NCI-H1105 (cell line): ENCODE measurements around the gene TOX2.

Experiments used
- DNase-seq: peaks from one replicate; lab custom pipeline; 2025; lab: John Stamatoyannopoulos, UW

Gene TOX2

DNA sequence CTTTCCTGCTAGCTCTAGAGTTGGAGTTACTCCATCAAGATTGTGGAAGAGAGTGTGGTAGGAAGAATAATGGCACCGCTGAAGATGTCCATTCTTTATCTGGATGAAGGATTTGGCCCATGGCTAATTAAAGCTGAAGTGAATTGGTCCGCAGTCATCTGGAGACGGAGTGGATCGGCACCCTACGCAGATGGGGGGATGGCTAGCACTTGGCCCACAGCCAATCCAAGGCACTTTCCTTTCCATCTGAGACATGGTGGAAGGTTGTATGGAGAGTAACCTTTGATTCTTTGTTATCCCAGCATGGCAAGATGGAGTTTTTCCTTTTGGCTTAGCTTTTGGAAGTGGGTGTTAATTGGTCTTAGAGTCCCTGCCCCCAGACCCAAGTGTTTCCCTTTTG lies 184.0 kb downstream of the TOX2 start:
- no peak for DNase-seq

GRCh38 chr20:44099832-44100231 lies 185.2 kb downstream of the TOX2 start:
- DNase-seq: no peak

DNA sequence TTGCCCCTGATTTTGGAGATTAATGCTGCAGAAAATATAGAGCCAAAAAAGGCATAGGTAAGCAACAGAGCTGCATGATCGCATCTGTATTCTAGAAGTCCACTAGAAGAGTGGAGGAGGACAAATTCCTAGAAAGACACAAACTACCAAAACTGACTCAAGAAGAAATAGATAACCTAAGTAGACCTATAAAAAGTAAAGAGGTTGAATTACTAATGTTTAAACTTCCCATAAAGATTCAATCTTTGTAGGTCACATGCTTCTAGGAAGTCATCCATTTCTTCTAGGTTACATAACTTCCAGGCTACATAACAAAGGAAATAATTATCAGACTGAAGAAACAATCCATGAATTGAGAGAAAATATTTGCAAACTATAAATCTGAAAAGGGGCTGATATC lies 187.9 kb downstream of the TOX2 start:
- DNase-seq: no peak

GRCh38 chr20:44104798-44105517 lies 190.3 kb downstream of the TOX2 start:
- DNase-seq: peak; percentile 73

GRCh38 chr20:44106615-44107014 lies 192.0 kb downstream of the TOX2 start:
- no peak for DNase-seq

- DNase-seq: no peak
Observed at GRCh38 chr20:44109951-44110361, 195.3 kb downstream of the TOX2 start.

- no peak for DNase-seq
Observed at GRCh38 chr20:44110816-44111568, 196.3 kb downstream of the TOX2 start.

GRCh38 chr20:44111712-44112335 lies 197.2 kb downstream of the TOX2 start:
- DNase-seq: no peak

GRCh38 chr20:44112456-44112855 lies 197.8 kb downstream of the TOX2 start:
- DNase-seq: no peak

- DNase-seq: no peak
Observed at GRCh38 chr20:44112889-44113617, 198.4 kb downstream of the TOX2 start.

GRCh38 chr20:44113618-44114376 lies 199.1 kb downstream of the TOX2 start:
- DNase-seq: no peak

- DNase-seq: no peak
Observed at GRCh38 chr20:44115181-44115580, 200.5 kb downstream of the TOX2 start.

DNA sequence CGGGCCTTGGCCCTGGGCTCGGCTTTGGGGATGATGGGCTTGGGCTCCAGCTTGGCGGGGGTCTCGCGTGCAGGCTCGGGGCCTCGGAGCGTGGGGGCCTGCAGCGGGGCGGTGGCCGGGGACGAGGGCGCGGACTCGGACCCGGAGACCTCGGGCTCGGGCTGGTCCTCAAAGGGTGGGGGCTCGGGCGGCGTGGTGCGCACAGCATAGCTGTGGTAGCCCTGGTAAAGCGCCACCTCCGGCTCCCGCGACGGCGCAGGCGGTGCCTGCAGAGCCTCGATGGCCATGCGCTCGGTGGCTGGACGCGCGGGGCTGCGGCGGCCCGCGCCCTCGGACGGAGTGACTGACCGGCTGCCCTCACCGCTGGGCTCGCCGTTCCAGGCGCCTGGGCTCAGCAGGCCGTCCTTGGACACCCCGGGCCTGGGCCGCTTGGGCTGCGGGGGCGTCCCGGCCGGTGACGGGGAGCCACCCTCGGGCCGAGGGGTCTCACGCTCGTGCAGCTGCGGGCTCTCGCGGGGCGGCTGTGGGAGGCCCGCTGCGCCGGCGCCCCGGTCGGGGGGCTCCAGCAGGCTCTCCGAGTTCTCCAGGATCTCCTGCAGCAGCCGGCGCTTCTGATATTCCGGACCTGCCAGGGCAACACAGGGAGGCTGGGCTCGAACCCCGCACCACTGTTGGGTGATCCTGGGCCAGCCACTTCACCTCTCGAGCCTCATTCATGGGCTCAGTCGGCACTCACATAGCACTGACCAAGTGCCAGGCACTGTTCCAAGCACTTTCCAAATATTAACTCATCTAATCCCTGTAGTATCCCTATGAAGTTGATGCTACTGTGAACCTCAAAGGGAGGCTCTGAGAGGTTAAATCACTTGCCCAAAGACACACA lies 201.4 kb downstream of the TOX2 start:
- DNase-seq: no peak

DNA sequence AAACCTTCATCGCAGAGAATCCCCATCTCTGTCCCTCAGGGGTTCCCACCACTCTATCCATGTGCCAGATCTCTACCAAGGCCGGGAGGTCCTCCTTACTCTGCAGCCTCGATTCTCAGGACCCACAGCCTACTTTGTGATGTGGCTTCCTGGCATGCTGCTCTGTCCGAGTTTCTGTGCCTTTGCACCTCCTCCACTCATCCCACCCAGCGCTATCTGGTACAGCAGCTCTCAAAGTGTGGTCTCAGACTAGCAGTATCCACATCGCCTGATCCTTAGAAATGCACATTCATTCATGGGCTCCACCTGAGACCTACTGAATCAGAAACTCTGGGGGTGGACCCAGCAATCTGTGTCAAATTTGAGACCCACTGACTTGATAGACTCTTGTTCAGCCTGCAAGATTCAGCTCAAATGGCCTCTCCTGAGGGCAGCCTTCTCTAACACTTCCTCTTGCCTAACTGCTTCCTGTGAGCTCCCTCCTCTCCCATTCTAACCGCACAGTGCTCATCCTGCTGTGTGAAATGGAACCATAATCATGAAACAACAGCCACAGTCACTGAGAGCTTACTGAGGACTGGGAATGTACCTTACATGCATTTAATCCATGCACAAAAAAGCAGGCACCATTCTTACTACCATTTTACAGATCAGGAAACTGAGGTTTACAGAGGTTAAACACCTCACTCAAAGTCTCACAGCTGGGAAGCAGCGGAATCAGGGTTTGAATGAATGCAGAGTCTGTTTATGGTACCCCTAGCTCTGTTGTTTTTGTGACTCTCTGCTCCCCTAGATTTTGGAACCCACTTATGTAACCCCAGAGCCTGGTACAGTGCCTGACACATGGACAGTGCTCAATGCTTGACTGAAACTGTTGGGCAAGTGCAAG lies 202.9 kb downstream of the TOX2 start:
- DNase-seq: no peak

DNA sequence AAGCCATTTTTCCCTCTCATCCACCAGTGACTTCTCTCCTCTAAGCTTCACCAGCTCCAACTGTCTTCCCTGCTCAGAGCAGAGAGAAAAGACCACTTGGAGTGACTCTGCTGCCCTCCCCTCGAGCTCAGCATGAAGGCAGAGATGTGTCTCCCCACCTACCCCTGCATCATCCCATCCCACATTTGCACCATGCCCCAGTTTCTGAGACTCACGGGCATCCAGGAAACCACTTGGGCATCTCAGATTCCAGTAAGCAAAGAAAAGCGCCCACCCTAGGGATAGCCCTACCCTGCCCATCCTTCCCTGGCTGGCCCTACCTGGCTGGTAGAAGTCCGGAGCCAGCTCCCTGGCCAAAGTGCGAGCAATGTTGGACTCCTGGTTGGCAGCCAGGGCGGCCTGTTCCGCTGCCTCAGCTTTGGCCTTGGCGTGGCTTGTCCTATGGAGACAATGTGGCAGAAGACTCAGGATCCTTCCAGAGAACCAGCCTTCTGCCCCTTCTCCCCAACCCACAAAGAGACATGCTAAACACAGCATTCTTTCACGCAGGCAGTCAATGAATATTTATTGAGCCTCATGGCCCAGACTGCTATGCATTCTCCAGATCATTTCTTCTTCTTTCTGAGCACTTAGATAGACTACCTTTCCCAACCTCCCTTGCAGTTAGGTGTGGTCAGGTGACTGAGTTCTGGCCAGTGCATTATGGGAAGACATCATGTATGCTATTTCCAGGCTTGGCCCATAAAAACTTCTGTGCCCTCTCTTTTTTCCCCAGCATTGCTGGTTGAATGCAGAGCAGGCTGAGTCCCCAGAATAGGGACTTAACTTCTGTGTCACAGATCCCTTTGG lies 203.8 kb downstream of the TOX2 start:
- no peak for DNase-seq
